GM21447 (cell line): ENCODE data around the gene GRK4.
"Not testable (repeated sequence)": the region's sequence is repeated elsewhere in the genome, so short reads cannot be mapped to it uniquely, and the experiment has no call there.

Experiments
- ATAC-seq: cut with Tn5 transposase; IDR thresholded peaks from one replicate; pipeline ENCODE4 v1.9.1; 2021; ENCODE audit not compliant: unreplicated experiment

Gene GRK4

GRCh38 chr4:2930758-2931511 lies 32.4 kb upstream of the GRK4 start:
- ATAC-seq = no peak

- peak; percentile 44 for ATAC-seq
These were observed 31.7 kb upstream of the GRK4 start for GRCh38 chr4:2931512-2932301.

GRCh38 chr4:2932321-2932950 lies 30.9 kb upstream of the GRK4 start:
- ATAC-seq = peak; percentile 1

GRCh38 chr4:2932951-2933565 lies 30.3 kb upstream of the GRK4 start:
- ATAC-seq = no peak

DNA sequence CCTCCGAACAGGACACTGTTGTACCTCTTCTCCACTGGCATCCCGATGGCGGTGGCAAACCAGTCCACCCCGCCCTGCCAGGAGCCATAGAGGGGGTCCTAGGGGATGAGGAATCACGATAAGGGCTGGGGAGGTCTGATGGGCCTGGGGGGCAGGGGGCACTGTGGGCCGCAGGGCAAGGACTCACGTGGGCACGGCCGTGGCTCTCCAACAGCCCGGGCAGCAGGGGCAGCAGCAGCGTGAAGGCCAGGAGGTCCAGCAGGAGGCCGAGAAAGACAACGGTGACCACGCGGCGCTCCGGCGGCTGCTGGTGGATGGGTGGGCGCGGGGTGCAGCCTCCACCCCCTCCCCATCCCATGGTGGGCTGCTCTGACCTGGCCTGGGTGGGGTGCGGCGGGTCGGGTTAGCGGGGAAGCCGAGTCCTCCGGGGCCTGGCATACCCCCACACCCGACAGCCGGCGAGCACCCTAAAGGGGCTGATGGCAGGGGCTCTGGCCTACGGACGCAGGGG lies 29.8 kb upstream of the GRK4 start:
- ATAC-seq = no peak

- ATAC-seq = no peak
These were observed 29.1 kb upstream of the GRK4 start for GRCh38 chr4:2934077-2934812.

GRCh38 chr4:2934813-2935761 lies 28.3 kb upstream of the GRK4 start:
- ATAC-seq = peak; percentile 30

- ATAC-seq = no peak
These were observed 27.3 kb upstream of the GRK4 start for GRCh38 chr4:2935762-2936743.

DNA sequence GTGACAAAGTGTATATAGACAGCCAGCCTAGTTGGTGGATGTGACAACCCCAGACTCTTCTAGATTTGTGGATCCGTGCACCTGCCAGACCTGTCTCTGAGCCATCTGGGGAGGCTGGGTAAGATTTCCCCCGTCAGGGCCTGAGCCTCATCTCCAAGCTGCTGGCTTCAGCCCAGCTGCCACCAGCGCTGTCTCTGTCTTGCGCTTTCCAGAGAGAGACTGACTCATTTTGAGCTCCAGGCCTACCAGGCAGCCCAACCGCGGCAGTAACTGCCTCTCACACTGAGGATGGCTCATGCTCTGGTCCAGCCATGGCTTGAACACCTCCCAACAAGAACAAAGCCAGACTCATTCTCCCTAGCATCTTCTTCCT lies 26.6 kb upstream of the GRK4 start:
- ATAC-seq = peak; percentile 26

GRCh38 chr4:2937146-2937857 lies 26.1 kb upstream of the GRK4 start:
- ATAC-seq = no peak

GRCh38 chr4:2937986-2938385 lies 25.4 kb upstream of the GRK4 start:
- ATAC-seq = no peak

DNA sequence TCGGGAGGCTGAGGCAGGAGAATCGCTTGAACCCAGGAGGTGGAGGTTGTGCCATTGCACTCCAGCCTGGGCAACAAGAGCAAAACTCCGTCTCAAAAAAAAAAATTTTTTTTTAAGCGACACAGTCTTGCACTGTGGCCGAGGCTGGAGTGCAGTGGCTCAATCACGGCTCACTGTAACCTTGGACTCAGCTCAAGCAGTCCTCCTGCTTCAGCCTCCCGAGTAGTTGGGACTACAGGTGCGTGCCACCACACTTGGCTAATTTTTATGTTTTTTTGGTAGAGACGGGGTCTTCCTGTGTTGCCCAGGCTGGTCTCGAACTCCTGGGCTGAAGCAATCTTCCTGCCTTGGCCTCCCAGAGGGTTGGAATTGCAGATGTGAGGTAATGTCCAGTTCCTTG lies 25.0 kb upstream of the GRK4 start:
- not testable (repeated sequence) for ATAC-seq

DNA sequence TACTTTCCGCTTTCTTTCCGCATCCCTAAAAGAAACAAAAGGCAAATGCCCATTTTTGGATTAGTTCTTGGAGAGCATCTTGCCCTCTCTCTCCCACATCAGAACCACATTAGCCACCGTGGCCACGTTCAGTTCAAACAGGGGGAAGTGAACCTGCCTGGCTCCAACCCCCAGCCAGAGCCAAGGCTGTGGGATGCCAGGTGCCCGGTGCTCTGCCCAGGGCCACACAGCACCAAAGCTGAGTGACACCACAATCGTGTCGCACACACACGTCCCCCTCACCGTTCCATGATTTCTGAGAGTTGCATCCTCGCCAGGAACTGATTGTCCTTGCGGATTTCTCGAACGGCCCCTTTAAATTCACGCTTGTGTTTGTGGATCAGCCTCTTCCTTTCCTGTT lies 24.5 kb upstream of the GRK4 start:
- ATAC-seq = no peak

GRCh38 chr4:2939383-2940243 lies 23.8 kb upstream of the GRK4 start:
- no peak for ATAC-seq

DNA sequence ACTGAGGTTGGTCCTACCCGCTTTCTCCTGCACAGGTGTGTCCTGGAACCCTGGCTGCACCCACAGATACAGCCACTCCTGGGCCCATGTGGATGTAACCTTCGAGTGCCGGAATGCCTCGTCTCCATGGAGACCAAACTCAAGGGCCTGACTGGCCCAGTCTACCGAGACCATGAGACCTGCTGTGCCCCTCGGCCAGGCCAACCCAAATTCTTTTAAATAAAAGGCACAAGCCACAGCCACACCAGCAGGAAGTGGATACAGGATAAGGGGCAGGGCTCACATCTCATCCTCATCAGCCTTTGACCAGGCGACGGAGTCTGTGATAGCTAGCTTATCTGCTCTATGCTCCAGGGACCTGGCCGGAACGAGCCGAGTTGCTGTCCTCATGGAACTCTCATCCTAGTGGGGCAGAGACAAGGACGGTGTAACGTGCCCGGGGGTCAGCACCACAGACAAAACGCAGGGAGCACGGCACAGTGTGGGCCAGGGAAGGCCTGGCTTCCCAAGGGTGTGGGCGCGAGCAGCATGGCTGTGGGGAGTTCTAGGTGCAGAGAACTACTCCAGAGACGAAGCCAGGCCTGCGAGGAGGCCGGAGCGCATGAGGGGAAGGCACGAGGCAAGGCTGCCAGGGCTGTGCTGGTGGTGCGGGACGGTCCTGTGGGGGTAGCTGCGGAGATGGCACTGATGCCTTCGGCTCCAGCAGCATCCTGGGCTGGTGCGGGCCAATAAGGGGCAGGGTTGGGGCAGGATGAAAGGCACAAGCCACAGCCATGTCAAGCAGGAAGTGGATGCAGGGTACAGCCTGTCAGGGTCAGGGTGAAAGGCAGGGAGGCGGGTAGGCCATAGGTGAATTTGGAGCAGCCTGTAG lies 22.9 kb upstream of the GRK4 start:
- no peak for ATAC-seq
